H1 (cell line): Measurements from ENCODE around the gene FAM24A. TPM values are rescaled to one million over a fixed set of nuclear protein-coding genes. Genes with fewer than 3 reads are reported as not detected.

Experiments used
- RBBP5 ChIP-seq: IDR thresholded peaks from 2 replicates; pipeline ENCODE4 v1.7.1; 2012; ENCODE audit warnings: low read depth, mild to moderate bottlenecking, inconsistent platforms, low read length, moderate library complexity, borderline replicate concordance
- RXRA ChIP-seq: IDR thresholded peaks from 2 replicates; pipeline ENCODE4 v1.6.1; 2011; ENCODE audit warnings: low read depth, mild to moderate bottlenecking, low read length, moderate library complexity; ENCODE audit not compliant: insufficient read depth
- SIRT6 ChIP-seq: IDR thresholded peaks from one replicate; pipeline ENCODE4 v1.7.1; 2012; ENCODE audit warnings: low read length, inconsistent platforms
- polyA plus RNA-seq, 7 experiments: library from polyadenylated mRNA; depleted of rRNA in 3 of 7; stranded (reverse) in 5 of 7; unstranded in 2 of 7; fragments of >200 nt in 5 of 7; fragments of 200-250 nt in 2 of 7; gene quantifications; 1 replicate in 5 of 7; 2 replicates in 1 of 7; 4 replicates in 1 of 7; pipeline versions ENCODE4 v1.2.1 to v1.2.3, GENCODE V29; 2011 to 2013; ENCODE audit warnings: missing spikeins in 2 of 7, mixed read lengths in 2 of 7
- total RNA-seq: library from RNA; stranded (reverse); fragmentation: NEBNext Ultra II Directional; extraction: Animal tissue kit (Norgen Biotek cat#: 25700); gene quantifications from 2 replicates; pipeline ENCODE4 v1.2.1, GENCODE V29; 2021

Gene FAM24A
- total and polyA plus RNA-seq, 2 of the 8 experiments (the other 6 are each of a cell fraction or from before 2014, with no cell fraction given): not detected

DNA sequence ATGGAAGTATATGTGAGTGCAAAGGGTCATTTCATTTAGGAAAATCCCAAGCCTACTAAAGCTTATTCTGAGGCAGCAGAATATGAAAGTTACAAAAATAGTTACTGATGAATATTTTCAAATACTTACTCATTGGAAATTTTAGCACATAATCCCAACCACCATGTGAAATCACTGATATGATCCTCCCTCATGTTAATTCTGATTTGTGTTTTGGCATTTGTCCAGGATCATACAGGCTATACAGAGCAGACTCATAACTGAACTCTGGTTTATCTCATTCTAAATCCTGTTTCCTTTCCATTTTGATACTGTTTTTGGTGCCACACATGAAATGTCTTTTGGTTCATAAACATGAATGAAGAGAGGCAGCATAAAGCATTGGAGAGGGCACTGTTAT lies 27.6 kb upstream of the FAM24A start (continued):
- no peak for TF ChIP-seq RXRA
- no peak for TF ChIP-seq RBBP5
- TF ChIP-seq SIRT6: no peak
- TF ChIP-seq, all 59 proteins: peak for 0
